Renal pelvis (tissue), 4 donors: ENCODE measurements around the gene PROS1. TPM values are rescaled to one million over a fixed set of nuclear protein-coding genes. Genes with fewer than 3 reads are reported as not detected.
"Not testable (repeated sequence)": the region's sequence is repeated elsewhere in the genome, so short reads cannot be mapped to it uniquely, and the experiment has no call there.

Experiments used
- DNase-seq: peaks from one replicate; pipeline ENCODE4 v3.0.0-alpha.2; 2013
- polyA plus RNA-seq, 3 donors: library from polyadenylated mRNA; unstranded; fragments of 120-200 nt; gene quantifications; one replicate each; pipeline ENCODE4 v1.2.1, GENCODE V29; 2013; ENCODE audit not compliant: insufficient read length in 3 of 3

PROS1 gene
- polyA plus RNA-seq, 3 donors = 34.2 to 41.1 (median 39.2) TPM

- DNase-seq = no peak
Observed at GRCh38 chr3:93983408-93983807, 9.7 kb upstream of the PROS1 start.

GRCh38 chr3:93981649-93982048 lies 8.0 kb upstream of the PROS1 start:
- DNase-seq = no peak

- DNase-seq = peak; percentile 98
Observed at GRCh38 chr3:93979850-93980676, 6.4 kb upstream of the PROS1 start, which contains the start of gene ARL13B. ARL13B (plus strand) TSS chr3:93980155; CDS start chr3:93980424, 269 bp downstream.

DNA sequence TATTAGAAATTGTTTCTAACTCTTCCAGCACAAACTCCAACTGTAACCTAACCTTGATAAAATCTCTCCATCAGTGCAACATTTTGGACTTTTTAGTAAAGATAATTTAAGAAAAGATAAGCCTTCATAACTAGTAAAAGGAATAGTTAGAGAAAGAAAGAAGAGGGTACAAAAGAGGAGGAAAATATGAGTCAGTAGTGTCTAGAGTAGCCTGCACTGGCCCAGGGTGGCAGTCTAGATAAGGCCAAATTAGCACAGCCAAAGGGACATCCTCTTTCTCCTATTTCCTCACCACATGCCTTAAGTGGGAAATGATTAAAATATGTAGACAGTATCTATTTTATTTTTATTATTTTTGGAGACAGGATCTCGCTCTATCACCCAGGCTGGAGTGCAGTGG lies 3.7 kb downstream of the PROS1 start:
- DNase-seq = no peak

- no peak for DNase-seq
Observed at GRCh38 chr3:93969443-93969842, 4.3 kb downstream of the PROS1 start.

DNA sequence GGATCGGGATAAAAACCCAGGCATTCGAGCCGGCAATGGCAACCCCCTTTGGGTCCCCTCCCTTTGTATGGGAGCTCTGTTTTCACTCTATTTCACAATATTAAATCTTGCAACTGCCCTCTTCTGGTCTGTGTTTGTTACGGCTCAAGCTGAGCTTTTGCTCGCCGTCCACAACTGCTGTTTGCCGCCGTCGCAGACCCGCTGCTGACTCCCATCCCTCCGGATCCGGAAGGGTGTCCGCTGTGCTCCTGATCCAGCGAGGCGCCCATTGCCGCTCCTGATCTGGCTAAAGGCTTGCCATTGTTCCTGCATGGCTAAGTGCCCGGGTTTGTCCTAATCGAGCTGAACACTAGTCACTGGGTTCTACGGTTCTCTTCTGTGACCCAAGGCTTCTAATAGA lies 8.6 kb downstream of the PROS1 start:
- DNase-seq = not testable (repeated sequence)

GRCh38 chr3:93962798-93963197 lies 10.9 kb downstream of the PROS1 start:
- no peak for DNase-seq

GRCh38 chr3:93961489-93961888 lies 12.2 kb downstream of the PROS1 start:
- no peak for DNase-seq

DNA sequence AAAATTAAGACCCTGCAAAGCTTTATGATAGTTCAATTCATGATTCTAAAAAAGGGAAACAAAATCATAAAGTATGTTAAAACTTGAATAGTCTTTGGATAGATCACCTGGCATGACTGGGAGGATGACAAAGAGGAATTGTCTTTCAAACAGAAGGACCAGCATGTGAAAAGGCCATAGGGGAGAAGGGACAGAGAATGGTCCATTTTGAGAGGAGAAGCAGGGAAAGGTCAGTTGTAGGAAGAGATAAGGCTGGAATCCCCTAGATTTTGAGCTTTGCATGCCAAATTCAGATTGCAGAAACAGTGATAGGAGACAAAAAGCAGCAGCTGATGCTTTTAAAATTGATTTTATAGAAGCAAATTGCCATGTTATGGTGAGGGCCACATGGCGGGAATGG lies 12.7 kb downstream of the PROS1 start:
- no peak for DNase-seq

- not testable (repeated sequence) for DNase-seq
Observed at GRCh38 chr3:93949958-93950357, 23.7 kb downstream of the PROS1 start.

GRCh38 chr3:93937485-93937884 lies 36.2 kb downstream of the PROS1 start:
- DNase-seq = not testable (repeated sequence)

- DNase-seq = no peak
Observed at GRCh38 chr3:93936549-93936948, 37.1 kb downstream of the PROS1 start.

GRCh38 chr3:93934366-93935046 lies 39.2 kb downstream of the PROS1 start:
- no peak for DNase-seq

- DNase-seq = no peak
Observed at GRCh38 chr3:93931597-93932229, 42.0 kb downstream of the PROS1 start.

- DNase-seq = no peak
Observed at GRCh38 chr3:93930041-93930440, 43.7 kb downstream of the PROS1 start.

- no peak for DNase-seq
Observed at GRCh38 chr3:93926789-93927188, 46.9 kb downstream of the PROS1 start.

DNA sequence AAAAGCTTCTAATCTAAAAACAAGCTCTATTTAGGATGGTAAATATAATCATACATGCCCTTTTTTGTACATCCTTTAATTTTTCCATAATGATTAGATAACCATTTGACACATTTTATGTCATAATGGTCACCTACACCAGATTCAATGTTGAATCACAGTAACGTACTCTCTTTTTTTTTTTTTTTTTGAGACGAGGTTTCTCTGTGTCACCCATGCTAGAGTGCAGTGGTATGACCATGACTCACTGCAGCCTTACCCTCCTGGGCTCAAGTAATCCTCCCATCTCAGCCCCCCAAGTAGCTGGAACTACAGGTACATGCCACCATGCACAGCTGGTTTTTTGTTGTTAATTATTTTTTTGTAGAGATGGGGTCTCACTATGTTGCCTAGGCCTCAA lies 49.2 kb downstream of the PROS1 start:
- DNase-seq = no peak

DNA sequence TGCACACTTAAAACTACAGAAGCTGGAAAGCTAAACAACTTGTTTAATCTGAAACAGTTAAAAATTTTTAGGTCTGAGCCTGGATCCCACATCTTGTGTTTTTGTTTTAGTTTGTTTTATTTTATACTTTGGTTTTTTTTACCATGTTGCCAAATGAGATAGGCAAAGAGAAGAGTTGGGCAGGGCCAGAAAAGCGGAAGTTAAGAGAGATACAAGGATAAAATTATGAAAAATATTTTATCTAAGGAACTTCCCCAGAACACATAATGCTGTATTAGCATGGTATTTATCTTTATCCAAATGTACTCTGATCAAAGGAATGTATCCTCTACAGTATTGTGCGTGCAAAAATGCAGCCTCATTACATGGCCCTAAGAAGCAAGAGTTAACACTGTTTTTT lies 50.7 kb downstream of the PROS1 start:
- no peak for DNase-seq

- DNase-seq = not testable (repeated sequence)
Observed at GRCh38 chr3:93917546-93918029, 56.1 kb downstream of the PROS1 start.

- DNase-seq = not testable (repeated sequence)
Observed at GRCh38 chr3:93913623-93914022, 60.1 kb downstream of the PROS1 start.

GRCh38 chr3:93911206-93911605 lies 62.5 kb downstream of the PROS1 start:
- no peak for DNase-seq

- peak; percentile 0 for DNase-seq
Observed at GRCh38 chr3:93910097-93910496, 63.6 kb downstream of the PROS1 start.

GRCh38 chr3:93907132-93907531 lies 66.6 kb downstream of the PROS1 start:
- DNase-seq = no peak
